ENCODE data around the gene TERT.

DNA sequence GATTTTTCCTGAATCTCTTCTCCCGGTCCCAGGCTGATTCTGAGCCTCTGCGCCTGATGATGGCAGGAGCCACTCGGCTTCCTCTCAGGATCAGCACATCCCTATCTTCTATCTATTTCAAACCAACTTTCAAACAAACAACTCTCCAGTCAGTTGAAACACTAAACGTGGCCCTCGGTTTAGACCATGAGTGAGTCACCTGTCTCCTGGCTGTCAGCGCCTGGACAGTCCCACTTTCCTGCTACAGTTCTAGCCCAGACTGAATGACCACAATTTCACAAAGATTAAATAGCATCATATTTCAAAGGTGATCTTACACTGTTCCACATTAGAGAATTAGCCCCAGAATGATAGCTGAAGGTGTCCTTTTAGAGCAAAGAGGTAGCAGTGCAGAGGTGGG, 87.3 kb downstream of the TERT start:
- no peak for TF ChIP-seq EP300 (IDR thresholded peaks at IDR 0.05; ENCODE audit: low read depth)
- TF ChIP-seq, protein P1, sequence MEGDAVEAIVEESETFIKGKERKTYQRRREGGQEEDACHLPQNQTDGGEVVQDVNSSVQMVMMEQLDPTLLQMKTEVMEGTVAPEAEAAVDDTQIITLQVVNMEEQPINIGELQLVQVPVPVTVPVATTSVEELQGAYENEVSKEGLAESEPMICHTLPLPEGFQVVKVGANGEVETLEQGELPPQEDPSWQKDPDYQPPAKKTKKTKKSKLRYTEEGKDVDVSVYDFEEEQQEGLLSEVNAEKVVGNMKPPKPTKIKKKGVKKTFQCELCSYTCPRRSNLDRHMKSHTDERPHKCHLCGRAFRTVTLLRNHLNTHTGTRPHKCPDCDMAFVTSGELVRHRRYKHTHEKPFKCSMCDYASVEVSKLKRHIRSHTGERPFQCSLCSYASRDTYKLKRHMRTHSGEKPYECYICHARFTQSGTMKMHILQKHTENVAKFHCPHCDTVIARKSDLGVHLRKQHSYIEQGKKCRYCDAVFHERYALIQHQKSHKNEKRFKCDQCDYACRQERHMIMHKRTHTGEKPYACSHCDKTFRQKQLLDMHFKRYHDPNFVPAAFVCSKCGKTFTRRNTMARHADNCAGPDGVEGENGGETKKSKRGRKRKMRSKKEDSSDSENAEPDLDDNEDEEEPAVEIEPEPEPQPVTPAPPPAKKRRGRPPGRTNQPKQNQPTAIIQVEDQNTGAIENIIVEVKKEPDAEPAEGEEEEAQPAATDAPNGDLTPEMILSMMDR (IDR thresholded peaks at IDR 0.05) = no peak
